Measurements from ENCODE around the gene AZIN2. TPM values are rescaled to one million over a fixed set of nuclear protein-coding genes. Genes with fewer than 3 reads are reported as not detected.
"Not testable (repeated sequence)": the region's sequence is repeated elsewhere in the genome, so short reads cannot be mapped to it uniquely, and the experiment has no call there.

Gene AZIN2
- total RNA-seq, 2 experiments from 2014 or later, result 0.98 to 2.1 TPM

GRCh38 chr1:33128781-33129180, 47.8 kb downstream of the AZIN2 start:
- peaks cover 21% of the 10 kb centered on the region for H3K36me3 Mint-ChIP-seq (ENCODE audit: low read depth)
- peaks cover 47% of the 10 kb centered on the region for H3K4me1 Mint-ChIP-seq
- DNase-seq, result no peak
- CTCF ChIA-PET, result no interaction called here
- peak overlapping the region; percentile 24 for H3K27ac Mint-ChIP-seq
- H3K4me3 Mint-ChIP-seq, result peak overlapping the region; percentile 97
- no peaks in the 10 kb centered on the region for H3K9me3 Mint-ChIP-seq (ENCODE audit: low read depth)
- no peaks in the 10 kb centered on the region for H3K27me3 Mint-ChIP-seq
- POLR2A ChIA-PET, result no interaction called here
- ATAC-seq, result no peak
- intact Hi-C loops (cut with DNase I, micrococcal nuclease), result loop anchor here in 1 of 2 experiments (5.0 to 10.0 kb wide), 2 partner anchors 129 to 216 kb away; partner anchors contain the start of gene ZNF362

GRCh38 chr1:33130297-33130696, 49.3 kb downstream of the AZIN2 start:
- Mint-ChIP-seq H3K4me3 (no peak overlapping the region), H3K9me3 (ENCODE audit: low read depth) (no peaks in the 10 kb centered on the region), H3K27ac (peak overlapping the region; percentile 27), H3K36me3 (ENCODE audit: low read depth) (peaks cover 12% of the 10 kb centered on the region), H3K4me1 (peaks cover 46% of the 10 kb centered on the region), H3K27me3 (no peaks in the 10 kb centered on the region)
- ChIA-PET POLR2A (no interaction called here), CTCF (interaction anchor here (0.9 kb wide), 1 partner anchor 143 kb away, joined by 4 read pairs; no protein-coding TSS in a partner anchor)
- DNase-seq (peak; percentile 60), ATAC-seq (peak; percentile 34)
- intact Hi-C loops (cut with DNase I, micrococcal nuclease), result no loop called here

- intact Hi-C loops (cut with DNase I, micrococcal nuclease), result no loop called here
- Mint-ChIP-seq H3K9me3 (ENCODE audit: low read depth) (no peaks in the 10 kb centered on the region), H3K27me3 (no peaks in the 10 kb centered on the region), H3K27ac (no peak overlapping the region), H3K36me3 (ENCODE audit: low read depth) (peaks cover 3% of the 10 kb centered on the region), H3K4me3 (no peak overlapping the region), H3K4me1 (peaks cover 37% of the 10 kb centered on the region)
- DNase-seq (no peak), ATAC-seq (no peak)
- POLR2A ChIA-PET, result no interaction called here
- CTCF ChIA-PET, result no interaction called here
Measured at GRCh38 chr1:33131191-33131590, 50.2 kb downstream of the AZIN2 start.

GRCh38 chr1:33132549-33132948, 51.6 kb downstream of the AZIN2 start:
- Mint-ChIP-seq H3K9me3 (ENCODE audit: low read depth) (no peaks in the 10 kb centered on the region), H3K4me1 (peaks cover 35% of the 10 kb centered on the region), H3K4me3 (no peak overlapping the region), H3K27ac (no peak overlapping the region), H3K27me3 (no peaks in the 10 kb centered on the region), H3K36me3 (ENCODE audit: low read depth) (peaks cover 3% of the 10 kb centered on the region)
- intact Hi-C loops (cut with DNase I, micrococcal nuclease), result no loop called here
- peak; percentile 20 for ATAC-seq
- DNase-seq, result peak; percentile 37
- ChIA-PET CTCF (no interaction called here), POLR2A (no interaction called here)

GRCh38 chr1:33133478-33134105, 52.6 kb downstream of the AZIN2 start:
- Mint-ChIP-seq H3K27me3 (no peaks in the 10 kb centered on the region), H3K36me3 (ENCODE audit: low read depth) (peaks cover 3% of the 10 kb centered on the region), H3K4me3 (no peak overlapping the region), H3K4me1 (peaks cover 30% of the 10 kb centered on the region), H3K9me3 (ENCODE audit: low read depth) (no peaks in the 10 kb centered on the region), H3K27ac (no peak overlapping the region)
- ATAC-seq (no peak), DNase-seq (no peak)
- ChIA-PET CTCF (interaction anchor here (0.7 to 1.5 kb wide), 5 partner anchors 18 to 48 kb away, joined by 3 to 4 read pairs (median 3); no protein-coding TSS in a partner anchor), POLR2A (no interaction called here)
- intact Hi-C loops (cut with DNase I, micrococcal nuclease), result loop anchor here in 1 of 2 experiments (1.0 kb wide), 1 partner anchor 11 kb away; no protein-coding TSS in a partner anchor

- DNase-seq; H3K36me3 Mint-ChIP-seq (ENCODE audit: low read depth); H3K9me3 Mint-ChIP-seq (ENCODE audit: low read depth); H3K4me3 Mint-ChIP-seq; H3K27ac Mint-ChIP-seq; intact Hi-C loops (cut with DNase I, micrococcal nuclease); POLR2A ChIA-PET; H3K27me3 Mint-ChIP-seq; H3K4me1 Mint-ChIP-seq; ATAC-seq: not testable (repeated sequence)
- CTCF ChIA-PET, result interaction anchor here (0.5 to 1.2 kb wide), 4 partner anchors 124 to 497 kb away, joined by 3 read pairs; no protein-coding TSS in a partner anchor
Measured at GRCh38 chr1:33136041-33136440, 55.1 kb downstream of the AZIN2 start.

- Mint-ChIP-seq H3K27ac (no peak overlapping the region), H3K4me3 (no peak overlapping the region), H3K4me1 (peaks cover 4% of the 10 kb centered on the region), H3K9me3 (ENCODE audit: low read depth) (no peaks in the 10 kb centered on the region), H3K36me3 (ENCODE audit: low read depth) (no peaks in the 10 kb centered on the region), H3K27me3 (no peaks in the 10 kb centered on the region)
- peak; percentile 33 for ATAC-seq
- DNase-seq, result peak; percentile 59
- POLR2A ChIA-PET, result no interaction called here
- intact Hi-C loops (cut with DNase I, micrococcal nuclease), result loop anchor here in 1 of 2 experiments (2.0 kb wide), 1 partner anchor 19 kb away; no protein-coding TSS in a partner anchor
- CTCF ChIA-PET, result interaction anchor here (0.5 to 2.4 kb wide), 9 partner anchors 24 to 212 kb away, joined by 3 to 5 read pairs (median 3); partner anchors contain the start of gene TRIM62
Measured at GRCh38 chr1:33137800-33138199, 56.8 kb downstream of the AZIN2 start.

- peaks cover 3% of the 10 kb centered on the region for H3K4me1 Mint-ChIP-seq
- CTCF ChIA-PET, result interaction anchor here (1.0 kb wide), 1 partner anchor 33 kb away, joined by 3 read pairs; no protein-coding TSS in a partner anchor
- H3K27ac Mint-ChIP-seq, result no peak overlapping the region
- H3K9me3 Mint-ChIP-seq (ENCODE audit: low read depth), result no peaks in the 10 kb centered on the region
- intact Hi-C loops (cut with DNase I, micrococcal nuclease), result no loop called here
- no peak for DNase-seq
- no peak overlapping the region for H3K4me3 Mint-ChIP-seq
- ATAC-seq, result no peak
- H3K36me3 Mint-ChIP-seq (ENCODE audit: low read depth), result no peaks in the 10 kb centered on the region
- no peaks in the 10 kb centered on the region for H3K27me3 Mint-ChIP-seq
- POLR2A ChIA-PET, result no interaction called here
Measured at GRCh38 chr1:33140153-33141149, 59.5 kb downstream of the AZIN2 start.

GRCh38 chr1:33141216-33141615, 60.3 kb downstream of the AZIN2 start:
- intact Hi-C loops (cut with DNase I, micrococcal nuclease), result no loop called here
- H3K4me1 Mint-ChIP-seq, result peaks cover 3% of the 10 kb centered on the region

GRCh38 chr1:33141781-33142180, 60.8 kb downstream of the AZIN2 start:
- ATAC-seq, result no peak
- DNase-seq, result no peak
- no peaks in the 10 kb centered on the region for H3K9me3 Mint-ChIP-seq (ENCODE audit: low read depth)
- no peak overlapping the region for H3K27ac Mint-ChIP-seq
- peaks cover 3% of the 10 kb centered on the region for H3K36me3 Mint-ChIP-seq (ENCODE audit: low read depth)
- ChIA-PET CTCF (interaction anchor here (0.6 to 1.3 kb wide), 3 partner anchors 16 to 458 kb away, joined by 3 read pairs; no protein-coding TSS in a partner anchor), POLR2A (no interaction called here)
- H3K4me1 Mint-ChIP-seq, result peaks cover 3% of the 10 kb centered on the region
- H3K27me3 Mint-ChIP-seq, result no peaks in the 10 kb centered on the region
- H3K4me3 Mint-ChIP-seq, result no peak overlapping the region
- intact Hi-C loops (cut with DNase I, micrococcal nuclease), result no loop called here

More at GRCh38 chr1:33141216-33141615, 60.3 kb downstream of the AZIN2 start:
- Mint-ChIP-seq H3K4me3 (no peak overlapping the region), H3K36me3 (ENCODE audit: low read depth) (no peaks in the 10 kb centered on the region), H3K9me3 (ENCODE audit: low read depth) (no peaks in the 10 kb centered on the region), H3K27me3 (no peaks in the 10 kb centered on the region), H3K27ac (no peak overlapping the region)
- CTCF ChIA-PET, result interaction anchor here (1.0 to 1.3 kb wide), 2 partner anchors 33 to 45 kb away, joined by 3 read pairs; no protein-coding TSS in a partner anchor
- ATAC-seq (no peak), DNase-seq (no peak)
- POLR2A ChIA-PET, result no interaction called here

- H3K27ac Mint-ChIP-seq, result no peak overlapping the region
- H3K27me3 Mint-ChIP-seq, result no peaks in the 10 kb centered on the region
- POLR2A ChIA-PET, result no interaction called here
- CTCF ChIA-PET, result interaction anchor here (0.6 to 1.3 kb wide), 3 partner anchors 17 to 457 kb away, joined by 3 read pairs; no protein-coding TSS in a partner anchor
- no peaks in the 10 kb centered on the region for H3K9me3 Mint-ChIP-seq (ENCODE audit: low read depth)
- no peak overlapping the region for H3K4me3 Mint-ChIP-seq
- DNase-seq, result no peak
- H3K4me1 Mint-ChIP-seq, result peaks cover 3% of the 10 kb centered on the region
- H3K36me3 Mint-ChIP-seq (ENCODE audit: low read depth), result peaks cover 4% of the 10 kb centered on the region
- intact Hi-C loops (cut with DNase I, micrococcal nuclease), result no loop called here
- no peak for ATAC-seq
Measured at GRCh38 chr1:33142483-33143064, 61.6 kb downstream of the AZIN2 start.
